ENCODE measurements around the gene PLA2G7.

GRCh38 chr6:46773201-46773855, 38.2 kb upstream of the PLA2G7 start:
- no peak for TF ChIP-seq POLR2A (IDR thresholded peaks at IDR 0.05; ENCODE audit: low read length)
- no peak for TF ChIP-seq GATA1 (IDR thresholded peaks at IDR 0.05; ENCODE audit: low read depth, low read length)
